Thyroid gland (tissue), 4 donors: Measurements from ENCODE around the gene CD200R1L. TPM values are rescaled to one million over a fixed set of nuclear protein-coding genes. Genes with fewer than 3 reads are reported as not detected.

Experiments used
- DNase-seq, 2 donors: peaks; one replicate each; pipeline ENCODE4 v3.0.0-alpha.2; 2019
- H3K27ac ChIP-seq, 3 donors: fragments of 200-600 bp; sonication (generic); 1 replicate in 2 of 3; 2 replicates in 1 of 3; pipeline ENCODE4 v1.5.1; 2016 to 2019; ENCODE audit warnings: mild to moderate bottlenecking in 1 of 3, moderate library complexity in 1 of 3
- H3K27me3 ChIP-seq: fragments of 200-600 bp; sonication (generic); one replicate; pipeline ENCODE4 v1.5.1; 2019
- H3K36me3 ChIP-seq, 2 donors: fragments of 200-600 bp; sonication (generic); one replicate each; pipeline ENCODE4 v1.5.1; 2016 to 2019
- H3K4me1 ChIP-seq, 2 donors: fragments of 200-600 bp; sonication (generic); one replicate each; pipeline ENCODE4 v1.5.1; 2017 to 2019
- H3K4me3 ChIP-seq, 3 donors: fragments of 200-600 bp; sonication (generic); replicated peaks in 1 of 3; 1 replicate in 2 of 3; 2 replicates in 1 of 3; pipeline ENCODE4 v1.5.1; 2016; ENCODE audit warnings: mild to moderate bottlenecking in 1 of 3
- H3K9me3 ChIP-seq: fragments of 200-600 bp; sonication (generic); one replicate; pipeline ENCODE4 v1.5.1; 2017
- CTCF ChIP-seq, 6 experiments: fragments of 200-600 bp in 3 of 6; fragments of 450-650 bp in 3 of 6; sonication (generic) in 3 of 6; IDR thresholded peaks; one replicate each; pipeline ENCODE4 v1.5.1; 2016 to 2019; ENCODE audit warnings: antibody characterized with exemption in 6 of 6, mild to moderate bottlenecking in 2 of 6, inconsistent platforms in 1 of 6, moderate library complexity in 1 of 6
- POLR2A ChIP-seq, 2 donors: fragments of 450-650 bp; IDR thresholded peaks; one replicate each; pipeline ENCODE4 v1.6.1; 2017; ENCODE audit warnings: antibody characterized with exemption in 2 of 2, mild to moderate bottlenecking in 2 of 2, moderate library complexity in 1 of 2
- WGBS, 2 donors: methylation state at CpG; one replicate each; pipeline ENCODE4 v1.1.5; 2017; 5-methylcytosine and 5-hydroxymethylcytosine counted together
- intact Hi-C: fragments of 100-400 bp; cut with DNase I; formaldehyde crosslinking; loops from one replicate; pipeline ENCODE4 v1.15.1; 2023
- total RNA-seq, 4 donors: library from RNA; depleted of rRNA; stranded (reverse); fragments of >200 nt; gene quantifications; one replicate each; pipeline ENCODE4 v1.2.3, GENCODE V29; 2016

The CD200R1L gene
- total RNA-seq, 4 donors from 2014 or later = not detected

GRCh38 chr3:112815981-112816380, 30.7 kb downstream of the CD200R1L start:
- Histone ChIP-seq H3K9me3 (no peaks in the 10 kb centered on the region), H3K27ac (no peak overlapping the region), H3K27me3 (no peaks in the 10 kb centered on the region), H3K4me1 (no peaks in the 10 kb centered on the region), H3K4me3 (no peak overlapping the region), H3K36me3 (no peaks in the 10 kb centered on the region)
- DNase-seq = no peak
- intact Hi-C loops = loop anchor here (5.0 to 10.0 kb wide), 2 partner anchors 159 to 174 kb away; partner anchors contain the start of genes CCDC80 and CD200R1
- TF ChIP-seq POLR2A (IDR thresholded peaks at IDR 0.05) (no peak), CTCF (IDR thresholded peaks at IDR 0.05) (no peak)

DNA sequence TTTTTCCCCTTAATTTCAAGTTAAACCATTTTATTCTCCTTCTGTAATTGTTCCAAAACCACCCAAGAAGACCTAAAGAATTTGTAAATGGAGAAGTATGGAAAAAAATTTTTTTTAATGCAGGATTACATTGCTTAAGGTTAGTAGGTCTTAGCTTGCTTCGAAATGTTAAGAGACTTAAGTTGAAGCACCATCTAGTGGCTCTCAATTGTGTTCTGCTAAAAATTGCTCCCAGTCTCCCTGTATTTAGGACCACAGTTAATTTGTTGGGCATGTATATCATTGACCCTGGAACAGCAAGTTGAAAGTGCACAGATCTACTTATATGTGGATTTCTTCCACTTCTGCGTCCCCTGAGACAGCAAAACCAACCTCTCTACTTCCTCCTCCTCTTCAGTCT, 32.4 kb downstream of the CD200R1L start:
- TF ChIP-seq CTCF (IDR thresholded peaks at IDR 0.05) = peak; percentile 12 to 78 (median 44)
- no peak for TF ChIP-seq POLR2A (IDR thresholded peaks at IDR 0.05)
- WGBS, 2 donors = 30% methylated on average over 2 of the region's 2 CpGs
- Histone ChIP-seq H3K36me3 (no peaks in the 10 kb centered on the region), H3K27me3 (no peaks in the 10 kb centered on the region), H3K4me1 (no peaks in the 10 kb centered on the region), H3K4me3 (no peak overlapping the region), H3K27ac (no peak overlapping the region), H3K9me3 (no peaks in the 10 kb centered on the region)
- intact Hi-C loops = loop anchor here (5.0 to 10.0 kb wide), 2 partner anchors 77 to 161 kb away; partner anchors contain the start of gene CD200R1
- no peak for DNase-seq

GRCh38 chr3:112813723-112814171, 32.9 kb downstream of the CD200R1L start:
- intact Hi-C loops = loop anchor here (5.0 to 10.0 kb wide), 2 partner anchors 76 to 161 kb away; partner anchors contain the start of gene CD200R1
- Histone ChIP-seq H3K27ac (no peak overlapping the region), H3K4me3 (no peak overlapping the region), H3K9me3 (no peaks in the 10 kb centered on the region), H3K4me1 (no peaks in the 10 kb centered on the region), H3K27me3 (no peaks in the 10 kb centered on the region), H3K36me3 (no peaks in the 10 kb centered on the region)
- DNase-seq = no peak
- WGBS, 2 donors = 40 to 44% methylated on average over 2 of the region's 2 CpGs
- no peak for TF ChIP-seq POLR2A (IDR thresholded peaks at IDR 0.05)
- no peak for TF ChIP-seq CTCF (IDR thresholded peaks at IDR 0.05)

DNA sequence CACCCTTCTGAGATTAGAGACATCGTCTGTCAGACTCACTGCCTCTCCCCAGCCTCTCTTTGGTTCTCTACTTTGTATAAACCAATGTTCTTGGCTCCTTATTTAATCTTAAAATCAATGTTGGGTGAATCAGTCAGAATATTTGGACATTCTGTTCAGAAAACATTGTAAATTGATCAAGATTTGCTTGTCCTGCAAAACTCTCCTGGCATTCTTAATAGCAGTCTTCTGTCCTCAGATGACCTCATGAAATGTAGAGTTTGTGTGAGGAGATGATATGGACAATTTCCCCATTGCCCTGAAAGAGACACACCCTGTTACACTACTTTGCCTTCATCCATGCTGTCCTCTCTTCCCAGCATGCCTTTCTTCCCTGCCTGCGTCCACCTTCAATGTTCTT, 33.6 kb downstream of the CD200R1L start:
- intact Hi-C loops = loop anchor here (5.0 to 10.0 kb wide), 2 partner anchors 76 to 162 kb away; partner anchors contain the start of gene CD200R1
- TF ChIP-seq CTCF (IDR thresholded peaks at IDR 0.05) (no peak), POLR2A (IDR thresholded peaks at IDR 0.05) (no peak)
- Histone ChIP-seq H3K27ac (no peak overlapping the region), H3K36me3 (no peaks in the 10 kb centered on the region), H3K4me3 (no peak overlapping the region), H3K4me1 (no peaks in the 10 kb centered on the region), H3K27me3 (no peaks in the 10 kb centered on the region), H3K9me3 (no peaks in the 10 kb centered on the region)
- 80 to 94% methylated on average over 2 of the region's 2 CpGs for WGBS, 2 donors
- no peak for DNase-seq

DNA sequence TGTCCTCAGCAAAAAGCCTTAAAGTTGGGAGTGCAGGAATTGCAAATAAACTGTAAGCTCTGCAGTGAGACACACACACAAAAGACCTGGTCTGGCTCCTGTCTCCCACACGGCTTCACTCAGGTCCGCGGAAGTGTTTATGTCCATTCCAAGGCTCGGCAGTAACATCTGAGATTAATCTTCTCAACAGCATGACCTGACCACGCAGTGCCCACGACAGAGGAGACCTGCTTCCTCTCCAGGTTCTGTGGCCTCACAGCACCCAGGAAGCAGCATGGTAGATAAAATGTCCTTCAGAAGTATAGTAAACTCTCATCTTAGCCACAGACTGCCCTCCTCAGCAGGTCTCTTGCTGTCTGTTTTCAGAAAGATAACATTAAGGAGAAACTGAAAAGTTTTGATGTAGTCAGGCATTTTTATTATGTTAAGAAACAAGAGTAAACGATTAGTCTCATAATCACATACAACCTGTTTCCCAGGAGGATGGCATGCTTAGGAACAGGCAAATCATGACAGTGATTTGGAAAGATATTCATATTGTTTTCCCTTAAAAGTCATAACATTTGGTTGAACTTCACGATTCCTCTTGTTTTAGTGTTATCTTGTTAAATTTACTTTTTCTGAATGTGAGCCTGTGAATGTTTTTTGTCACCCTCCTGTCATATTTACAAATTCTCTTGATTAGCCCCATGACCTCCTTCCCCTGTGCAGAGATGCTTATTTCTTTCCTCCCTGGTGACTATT, 34.6 kb downstream of the CD200R1L start:
- no peak overlapping the region for H3K4me3 ChIP-seq
- H3K9me3 ChIP-seq = no peaks in the 10 kb centered on the region
- no peaks in the 10 kb centered on the region for H3K27me3 ChIP-seq
- DNase-seq = no peak
- intact Hi-C loops = loop anchor here (5.0 to 10.0 kb wide), 2 partner anchors 75 to 163 kb away; partner anchors contain the start of gene CD200R1
- H3K4me1 ChIP-seq = no peaks in the 10 kb centered on the region
- no peak for TF ChIP-seq CTCF (IDR thresholded peaks at IDR 0.05)
- TF ChIP-seq POLR2A (IDR thresholded peaks at IDR 0.05) = no peak
- peak overlapping the region in 2 of 3 donors; percentile 43 to 64 for H3K27ac ChIP-seq
- H3K36me3 ChIP-seq = no peaks in the 10 kb centered on the region
- 69 to 77% methylated on average over 8 of the region's 8 CpGs for WGBS, 2 donors
